SK-N-SH (cell line): ENCODE measurements around the gene CCDC69. TPM values are rescaled to one million over a fixed set of nuclear protein-coding genes. Genes with fewer than 3 reads are reported as not detected.

Experiments used
- CTCF ChIA-PET: fragments of 300-600, 350-600 bp; formaldehyde crosslinking; extraction: SDS; loops from one replicate; lab custom pipeline; 2021; lab: Yijun Ruan, JAX
- POLR2A ChIA-PET: fragments of 350-600 bp; sonication (Branson Sonifier 250); formaldehyde crosslinking; extraction: SDS; loops from one replicate; lab custom pipeline; 2020; ENCODE audit warnings: antibody characterized with exemption, inconsistent platforms; lab: Yijun Ruan, JAX
- DNase-seq: peaks from one replicate; pipeline ENCODE4 v3.0.0; 2012
- H2AFZ ChIP-seq: fragments of 200-600 bp; sonication (generic); 2 replicates; pipeline ENCODE4 v1.8.1; 2016; ENCODE audit warnings: antibody characterized with exemption, mild to moderate bottlenecking, low read depth
- H3F3A ChIP-seq: fragments of 200-600 bp; sonication (generic); replicated peaks from 2 replicates; pipeline ENCODE3; 2016; ENCODE audit warnings: antibody characterized with exemption, mild to moderate bottlenecking; ENCODE audit not compliant: insufficient read depth
- H3K27ac ChIP-seq, 2 experiments: fragments of 200-500 bp in 1 of 2; fragments of 200-600 bp in 1 of 2; sonication (Bioruptor generic) in 1 of 2; sonication (generic), shearing (Covaris generic) in 1 of 2; 2 replicates each; pipeline versions ENCODE4 v1.5.1 to v1.6.1; 2014 to 2016; ENCODE audit warnings: low read depth in 2 of 2, inconsistent platforms in 1 of 2, low read length in 1 of 2, mild to moderate bottlenecking in 1 of 2, mixed read lengths in 1 of 2
- H3K27me3 ChIP-seq: fragments of 200-600 bp; sonication (generic), shearing (Covaris generic); 2 replicates; pipeline ENCODE4 v1.6.1; 2016; ENCODE audit warnings: mixed run types; ENCODE audit not compliant: insufficient read depth
- H3K36me3 ChIP-seq, 2 experiments: fragments of 200-500 bp in 1 of 2; fragments of 200-600 bp in 1 of 2; sonication (Bioruptor generic) in 1 of 2; sonication (generic) in 1 of 2; replicated peaks in 1 of 2; 2 replicates each; pipeline versions ENCODE3 to v1.5.1; 2014 to 2016; ENCODE audit warnings: low read length in 1 of 2, mild to moderate bottlenecking in 1 of 2; ENCODE audit not compliant: insufficient read depth in 2 of 2, control insufficient read depth in 1 of 2
- H3K4me1 ChIP-seq, 2 experiments: fragments of 200-500 bp in 1 of 2; fragments of 200-600 bp in 1 of 2; sonication (Bioruptor generic) in 1 of 2; sonication (generic), shearing (Covaris generic) in 1 of 2; 2 replicates each; pipeline versions ENCODE4 v1.5.1 to v1.6.1; 2014 to 2016; ENCODE audit warnings: low read depth in 1 of 2, low read length in 1 of 2, mixed run types in 1 of 2; ENCODE audit not compliant: insufficient read depth in 2 of 2, control insufficient read depth in 1 of 2
- H3K4me2 ChIP-seq: fragments of 200-600 bp; sonication (generic), shearing (Covaris generic); 2 replicates; pipeline ENCODE4 v1.6.1; 2017; ENCODE audit warnings: mixed run types
- H3K4me3 ChIP-seq, 2 experiments: fragments of 200-500 bp in 1 of 2; fragments of 200-600 bp in 1 of 2; sonication (Bioruptor generic) in 1 of 2; sonication (generic), shearing (Covaris generic) in 1 of 2; 2 replicates each; pipeline versions ENCODE4 v1.5.1 to v1.8.1; 2014 to 2016; ENCODE audit warnings: low read depth in 2 of 2, inconsistent platforms in 1 of 2, low read length in 1 of 2, mild to moderate bottlenecking in 1 of 2, mixed read lengths in 1 of 2, moderate library complexity in 1 of 2
- H3K79me2 ChIP-seq: fragments of 200-600 bp; sonication (generic); 2 replicates; pipeline ENCODE4 v1.8.1; 2017; ENCODE audit warnings: mild to moderate bottlenecking; ENCODE audit not compliant: insufficient read depth
- H3K9ac ChIP-seq: fragments of 200-600 bp; sonication (generic); 2 replicates; pipeline ENCODE4 v1.6.1; 2017; ENCODE audit warnings: mixed run types
- H3K9me2 ChIP-seq: fragments of 200-600 bp; sonication (generic); 2 replicates; pipeline ENCODE4 v1.6.1; 2017; ENCODE audit warnings: mixed run types
- H3K9me3 ChIP-seq: fragments of 200-600 bp; sonication (generic); 2 replicates; pipeline ENCODE4 v1.6.1; 2017; ENCODE audit warnings: mixed run types, mild to moderate bottlenecking, moderate library complexity
- H4K20me1 ChIP-seq: fragments of 200-600 bp; sonication (generic); 2 replicates; pipeline ENCODE4 v1.6.1; 2017; ENCODE audit warnings: mild to moderate bottlenecking, mixed run types; ENCODE audit not compliant: insufficient read depth
- CHD2 ChIP-seq: fragments of 150-350 bp; IDR thresholded peaks from 2 replicates; pipeline ENCODE4 v1.6.1; 2018; ENCODE audit warnings: low read length; ENCODE audit not compliant: partially characterized antibody
- GABPA ChIP-seq: IDR thresholded peaks from 2 replicates; pipeline ENCODE4 v1.4.0; 2012; ENCODE audit warnings: low read depth, mild to moderate bottlenecking
- MEF2A ChIP-seq: IDR thresholded peaks from 2 replicates; pipeline ENCODE4 v1.4.0; 2012; ENCODE audit warnings: low read depth, borderline replicate concordance
- NFIC ChIP-seq: IDR thresholded peaks from 2 replicates; pipeline ENCODE4 v1.4.0; 2012; ENCODE audit warnings: borderline replicate concordance
- PBX3 ChIP-seq: IDR thresholded peaks from 2 replicates; pipeline ENCODE4; 2012
- POLR2AphosphoS5 ChIP-seq: IDR thresholded peaks from 2 replicates; pipeline ENCODE4 v1.6.1; 2012; ENCODE audit warnings: low read depth, low read length
- RCOR1 ChIP-seq: fragments of 150-350 bp; IDR thresholded peaks from 2 replicates; pipeline ENCODE4 v1.6.1; 2017; ENCODE audit warnings: antibody characterized with exemption, low read length
- RFX5 ChIP-seq: IDR thresholded peaks from 2 replicates; pipeline ENCODE4 v1.6.1; 2012; ENCODE audit warnings: mild to moderate bottlenecking, improper control_type of control experiment, low read length
- RXRA ChIP-seq: IDR thresholded peaks from 2 replicates; pipeline ENCODE4 v1.4.0; 2012; ENCODE audit warnings: low read depth, mild to moderate bottlenecking, borderline replicate concordance
- SMC3 ChIP-seq: IDR thresholded peaks from 2 replicates; pipeline ENCODE4 v1.6.1; 2012; ENCODE audit warnings: low read depth, low read length, improper control_type of control experiment
- TAF1 ChIP-seq: IDR thresholded peaks from 2 replicates; pipeline ENCODE4 v1.6.1; 2012; ENCODE audit warnings: low read depth, mild to moderate bottlenecking, low read length, moderate library complexity, borderline replicate concordance
- TCF12 ChIP-seq: IDR thresholded peaks from 2 replicates; pipeline ENCODE4 v1.4.0; 2012
- TEAD4 ChIP-seq: IDR thresholded peaks from 2 replicates; pipeline ENCODE4 v1.4.0; 2012; ENCODE audit warnings: mild to moderate bottlenecking, borderline replicate concordance; ENCODE audit not compliant: insufficient read depth
- WGBS: methylation state at CpG from one replicate; pipeline ENCODE4 v1.1.6; 2017; ENCODE audit warnings: low lambda C conversion rate; 5-methylcytosine and 5-hydroxymethylcytosine counted together
- polyA plus RNA-seq, 3 experiments: library from polyadenylated mRNA; depleted of rRNA; stranded (reverse); fragments of >200 nt; gene quantifications; 2 replicates each; pipeline ENCODE4 v1.2.3, GENCODE V29; 2012
- TF ChIP-seq, protein P1 (sequence below): fragments of 150-350 bp; IDR thresholded peaks from 2 replicates; pipeline ENCODE4 v1.6.1; 2017; ENCODE audit warnings: antibody characterized with exemption, low read length, low read depth, borderline replicate concordance
- TF ChIP-seq, protein P2 (sequence below): IDR thresholded peaks from 2 replicates; pipeline ENCODE4 v1.4.0; 2012; ENCODE audit warnings: low read depth, borderline replicate concordance
- TF ChIP-seq, protein P3 (sequence below): fragments of 150-350 bp; IDR thresholded peaks from 2 replicates; pipeline ENCODE4 v1.6.1; 2016; ENCODE audit warnings: mild to moderate bottlenecking, low read depth, low read length

CCDC69 gene
- polyA plus RNA-seq, 1 of the 3 experiments (the other 2 are of a cell fraction): 0.38 TPM

- 87% methylated on average over 5 of the region's 5 CpGs for WGBS
- H3F3A ChIP-seq: no peaks in the 10 kb centered on the region
- H3K4me1 ChIP-seq: peaks cover 0 to 5% of the 10 kb centered on the region in 2 experiments; a peak in 1 of 4 replicates
- no peaks in the 10 kb centered on the region for H4K20me1 ChIP-seq
- H3K79me2 ChIP-seq: no peaks in the 10 kb centered on the region
- no peak for DNase-seq
- no peak overlapping the region for H3K4me2 ChIP-seq
- CTCF ChIA-PET: interaction anchor here (1.2 to 1.5 kb wide), 2 partner anchors 11 to 90 kb away, joined by 4 to 6 read pairs; no protein-coding TSS in a partner anchor
- POLR2A ChIA-PET: no interaction called here
- no peaks in the 10 kb centered on the region for H3K9me2 ChIP-seq
- no peak overlapping the region for H3K9ac ChIP-seq
- no peak overlapping the region for H3K27ac ChIP-seq
- H3K27me3 ChIP-seq: peaks cover 5% of the 10 kb centered on the region; the same call in 1 of the 2 replicates
- TF ChIP-seq TEAD4 (no peak), PBX3 (no peak), POLR2AphosphoS5 (no peak), GABPA (no peak), TCF12 (no peak)
- TF ChIP-seq, protein P1, sequence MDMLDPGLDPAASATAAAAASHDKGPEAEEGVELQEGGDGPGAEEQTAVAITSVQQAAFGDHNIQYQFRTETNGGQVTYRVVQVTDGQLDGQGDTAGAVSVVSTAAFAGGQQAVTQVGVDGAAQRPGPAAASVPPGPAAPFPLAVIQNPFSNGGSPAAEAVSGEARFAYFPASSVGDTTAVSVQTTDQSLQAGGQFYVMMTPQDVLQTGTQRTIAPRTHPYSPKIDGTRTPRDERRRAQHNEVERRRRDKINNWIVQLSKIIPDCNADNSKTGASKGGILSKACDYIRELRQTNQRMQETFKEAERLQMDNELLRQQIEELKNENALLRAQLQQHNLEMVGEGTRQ: no peak
- no peaks in the 10 kb centered on the region for H3K36me3 ChIP-seq
- no peaks in the 10 kb centered on the region for H3K9me3 ChIP-seq
- no peak overlapping the region for H3K4me3 ChIP-seq
- H2AFZ ChIP-seq: no peak overlapping the region
Observed at GRCh38 chr5:151251001-151251551, 27.2 kb upstream of the CCDC69 start.

- no peak overlapping the region for H3K9ac ChIP-seq
- TF ChIP-seq RCOR1: no peak
- TF ChIP-seq, all 33 proteins: peak for 0
- H3K27me3 ChIP-seq: peaks cover 5% of the 10 kb centered on the region; the same call in 1 of the 2 replicates
- no peaks in the 10 kb centered on the region for H3K9me2 ChIP-seq
- POLR2A ChIA-PET: no interaction called here
- no peaks in the 10 kb centered on the region for H3K79me2 ChIP-seq
- WGBS: 89% methylated on average over 10 of the region's 10 CpGs
- CTCF ChIA-PET: interaction anchor here (1.2 to 1.5 kb wide), 2 partner anchors 11 to 89 kb away, joined by 4 to 6 read pairs; no protein-coding TSS in a partner anchor
- H3K9me3 ChIP-seq: no peaks in the 10 kb centered on the region
- H3F3A ChIP-seq: no peaks in the 10 kb centered on the region
- H3K36me3 ChIP-seq: no peaks in the 10 kb centered on the region
- no peaks in the 10 kb centered on the region for H4K20me1 ChIP-seq
- H3K4me1 ChIP-seq: peaks cover 0 to 5% of the 10 kb centered on the region in 2 experiments; a peak in 1 of 4 replicates
- DNase-seq: no peak
- H3K4me3 ChIP-seq: no peak overlapping the region
- no peak overlapping the region for H2AFZ ChIP-seq
- H3K27ac ChIP-seq: no peak overlapping the region
- H3K4me2 ChIP-seq: no peak overlapping the region
Observed at GRCh38 chr5:151250346-151251000, 26.6 kb upstream of the CCDC69 start.

- Histone ChIP-seq H3K27me3 (peaks cover 5% of the 10 kb centered on the region; the same call in 1 of the 2 replicates), H2AFZ (no peak overlapping the region), H3K9me3 (no peaks in the 10 kb centered on the region), H3K9ac (no peak overlapping the region), H3K4me2 (no peak overlapping the region), H3K27ac (no peak overlapping the region), H3K4me3 (no peak overlapping the region), H3F3A (no peaks in the 10 kb centered on the region), H3K9me2 (no peaks in the 10 kb centered on the region), H3K79me2 (no peaks in the 10 kb centered on the region), H4K20me1 (no peaks in the 10 kb centered on the region), H3K4me1 (peaks cover 0 to 5% of the 10 kb centered on the region in 2 experiments; a peak in 1 of 4 replicates), H3K36me3 (no peaks in the 10 kb centered on the region)
- DNase-seq: no peak
- WGBS: 74% methylated on average over 5 of the region's 5 CpGs
- ChIA-PET CTCF (interaction anchor here (1.1 to 2.8 kb wide), 2 partner anchors 11 to 84 kb away, joined by 3 to 18 read pairs; no protein-coding TSS in a partner anchor), POLR2A (no interaction called here)
- no peak for TF ChIP-seq CHD2
- TF ChIP-seq, protein P2, sequence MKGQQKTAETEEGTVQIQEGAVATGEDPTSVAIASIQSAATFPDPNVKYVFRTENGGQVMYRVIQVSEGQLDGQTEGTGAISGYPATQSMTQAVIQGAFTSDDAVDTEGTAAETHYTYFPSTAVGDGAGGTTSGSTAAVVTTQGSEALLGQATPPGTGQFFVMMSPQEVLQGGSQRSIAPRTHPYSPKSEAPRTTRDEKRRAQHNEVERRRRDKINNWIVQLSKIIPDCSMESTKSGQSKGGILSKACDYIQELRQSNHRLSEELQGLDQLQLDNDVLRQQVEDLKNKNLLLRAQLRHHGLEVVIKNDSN: no peak
- TF ChIP-seq, protein P3, sequence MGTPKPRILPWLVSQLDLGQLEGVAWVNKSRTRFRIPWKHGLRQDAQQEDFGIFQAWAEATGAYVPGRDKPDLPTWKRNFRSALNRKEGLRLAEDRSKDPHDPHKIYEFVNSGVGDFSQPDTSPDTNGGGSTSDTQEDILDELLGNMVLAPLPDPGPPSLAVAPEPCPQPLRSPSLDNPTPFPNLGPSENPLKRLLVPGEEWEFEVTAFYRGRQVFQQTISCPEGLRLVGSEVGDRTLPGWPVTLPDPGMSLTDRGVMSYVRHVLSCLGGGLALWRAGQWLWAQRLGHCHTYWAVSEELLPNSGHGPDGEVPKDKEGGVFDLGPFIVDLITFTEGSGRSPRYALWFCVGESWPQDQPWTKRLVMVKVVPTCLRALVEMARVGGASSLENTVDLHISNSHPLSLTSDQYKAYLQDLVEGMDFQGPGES: no peak
- TF ChIP-seq SMC3: no peak
- TF ChIP-seq RFX5: no peak
- no peak for TF ChIP-seq MEF2A
- no peak for TF ChIP-seq TAF1
- TF ChIP-seq NFIC: no peak
- no peak for TF ChIP-seq RXRA
- TF ChIP-seq RCOR1: no peak
- TF ChIP-seq, protein P1: no peak
Observed at GRCh38 chr5:151249281-151249680, 25.4 kb upstream of the CCDC69 start.
